HEK293 (cell line): ENCODE data around the gene ABCC3.

Experiments used
- CTCF ChIP-seq: fragments of 450-650 bp; formaldehyde crosslinking; IDR thresholded peaks from 2 replicates; pipeline ENCODE4 v1.5.1; 2016; ENCODE audit warnings: missing biosample characterization, missing genetic modification characterization
- TCF7L2 ChIP-seq: IDR thresholded peaks from 2 replicates; pipeline ENCODE4 v1.6.1; 2011; ENCODE audit warnings: low read depth, mild to moderate bottlenecking, inconsistent platforms, low read length, moderate library complexity, borderline replicate concordance
- YY1 ChIP-seq: fragments of 450-650 bp; formaldehyde crosslinking; IDR thresholded peaks from 2 replicates; pipeline ENCODE4 v1.5.1; 2018; ENCODE audit warnings: missing biosample characterization, missing genetic modification characterization
- ZBTB11 ChIP-seq: fragments of 450-650 bp; formaldehyde crosslinking; conservative IDR thresholded peaks from 2 replicates; pipeline ENCODE4 v1.5.1; 2016; ENCODE audit warnings: low read depth, missing biosample characterization, missing genetic modification characterization
- ZBTB26 ChIP-seq: fragments of 450-650 bp; formaldehyde crosslinking; optimal IDR thresholded peaks from 2 replicates; pipeline ENCODE3; 2016; ENCODE audit warnings: missing biosample characterization, mild to moderate bottlenecking, missing genetic modification characterization
- ZBTB49 ChIP-seq: fragments of 450-650 bp; formaldehyde crosslinking; IDR thresholded peaks from 2 replicates; pipeline ENCODE4 v1.5.1; 2016; ENCODE audit warnings: missing biosample characterization, missing genetic modification characterization, low read depth
- ZBTB8A ChIP-seq: fragments of 450-650 bp; formaldehyde crosslinking; IDR thresholded peaks from 2 replicates; pipeline ENCODE4 v1.5.1; 2016; ENCODE audit warnings: missing biosample characterization, missing genetic modification characterization
- ZNF148 ChIP-seq: fragments of 450-650 bp; formaldehyde crosslinking; IDR thresholded peaks from 2 replicates; pipeline ENCODE4 v1.5.0; 2017; ENCODE audit warnings: missing biosample characterization, missing genetic modification characterization, borderline replicate concordance
- ZNF416 ChIP-seq: fragments of 450-650 bp; formaldehyde crosslinking; IDR thresholded peaks from 2 replicates; pipeline ENCODE4 v1.5.1; 2016; ENCODE audit warnings: missing biosample characterization, missing genetic modification characterization

GRCh38 chr17:50692448-50693035 lies 57.9 kb downstream of the ABCC3 start:
- TF ChIP-seq YY1 (tag by site-specific recombination): no peak
- no peak for TF ChIP-seq ZBTB26 (tag by site-specific recombination)
- TF ChIP-seq CTCF (tag by site-specific recombination): no peak
- no peak for TF ChIP-seq ZBTB49
- no peak for TF ChIP-seq ZNF148
- TF ChIP-seq ZNF416 (tag by site-specific recombination): no peak
- no peak for TF ChIP-seq TCF7L2
- TF ChIP-seq ZBTB8A (tag by site-specific recombination): no peak
- TF ChIP-seq ZBTB11 (tag by site-specific recombination): no peak
